Left colon (tissue), 2 donors: ENCODE measurements around the gene PLEK2. TPM values are rescaled to one million over a fixed set of nuclear protein-coding genes. Genes with fewer than 3 reads are reported as not detected.
"Not testable (repeated sequence)": the region's sequence is repeated elsewhere in the genome, so short reads cannot be mapped to it uniquely, and the experiment has no call there.

Experiments
- ATAC-seq: fragments of 200-7000 bp; cut with Tn5 transposase; one replicate; pipeline ENCODE4 v1.9.1; 2020; ENCODE audit warnings: mild to moderate bottlenecking, moderate library complexity
- DNase-seq, 2 donors: peaks; one replicate each; pipeline ENCODE4 v3.0.0-alpha.2; 2020
- intact Hi-C, 2 donors: fragments of 100-400 bp; cut with DNase I in 1 of 2; cut with micrococcal nuclease in 1 of 2; formaldehyde crosslinking; loops; one replicate each; pipeline versions ENCODE4 v1.11.2 to v1.14.0; 2022; cut with DNase I, micrococcal nuclease
- total RNA-seq, 2 donors: library from RNA; stranded (reverse); fragmentation: NEBNext Ultra II Directional; extraction: Animal tissue kit (Norgen Biotek cat#: 25700); gene quantifications; one replicate each; pipeline ENCODE4 v1.2.1, GENCODE V29; 2021
- donor health status: DM: no; HTN: no; CAD: no.
- donor health status: DM: yes; HTN: yes; CAD: no.

Gene PLEK2
- total RNA-seq, 2 donors from 2014 or later, result 41.7 to 52.2 TPM

GRCh38 chr14:67432050-67432564 is 20.1 kb upstream of the PLEK2 start:
- ATAC-seq, result no peak
- intact Hi-C loops, result no loop called here
- DNase-seq, result no peak

GRCh38 chr14:67429510-67430205 is 17.7 kb upstream of the PLEK2 start:
- DNase-seq (no peak), ATAC-seq (no peak)
- intact Hi-C loops, result loop anchor here in 1 of 2 donors (2.0 kb wide), 1 partner anchor 139 kb away; no protein-coding TSS in a partner anchor

GRCh38 chr14:67428501-67429031 is 16.6 kb upstream of the PLEK2 start:
- DNase-seq, result peak; percentile 41 to 42
- intact Hi-C loops, result no loop called here
- ATAC-seq, result peak; percentile 82

GRCh38 chr14:67426983-67427606 is 15.1 kb upstream of the PLEK2 start:
- DNase-seq (peak; percentile 72 to 76), ATAC-seq (peak; percentile 84)
- intact Hi-C loops, result no loop called here

DNA sequence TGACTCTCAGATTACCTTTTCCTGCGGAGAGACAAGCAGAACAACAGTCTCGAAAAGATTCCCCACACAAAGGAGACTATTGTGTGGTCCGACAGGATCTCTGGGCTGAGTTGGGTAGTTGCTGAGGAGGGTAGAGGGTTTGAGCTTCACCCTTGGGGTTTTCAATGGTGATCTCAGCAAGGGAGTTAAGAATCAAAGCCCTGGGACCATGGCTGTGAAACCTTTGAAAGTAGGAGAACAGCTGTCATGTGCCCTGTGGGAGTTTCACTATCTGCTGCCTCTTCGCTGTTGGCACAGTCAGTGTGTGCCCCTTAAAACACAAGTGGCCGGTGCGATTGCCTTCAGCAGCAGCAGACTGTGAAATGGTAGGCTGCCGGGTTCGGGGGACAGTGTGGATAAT is 14.2 kb upstream of the PLEK2 start:
- ATAC-seq, result no peak
- intact Hi-C loops, result no loop called here
- no peak for DNase-seq

GRCh38 chr14:67425608-67426007 is 13.6 kb upstream of the PLEK2 start:
- ATAC-seq (no peak), DNase-seq (no peak)
- intact Hi-C loops, result no loop called here

GRCh38 chr14:67424539-67424938 is 12.6 kb upstream of the PLEK2 start:
- DNase-seq, result no peak
- ATAC-seq, result no peak

DNA sequence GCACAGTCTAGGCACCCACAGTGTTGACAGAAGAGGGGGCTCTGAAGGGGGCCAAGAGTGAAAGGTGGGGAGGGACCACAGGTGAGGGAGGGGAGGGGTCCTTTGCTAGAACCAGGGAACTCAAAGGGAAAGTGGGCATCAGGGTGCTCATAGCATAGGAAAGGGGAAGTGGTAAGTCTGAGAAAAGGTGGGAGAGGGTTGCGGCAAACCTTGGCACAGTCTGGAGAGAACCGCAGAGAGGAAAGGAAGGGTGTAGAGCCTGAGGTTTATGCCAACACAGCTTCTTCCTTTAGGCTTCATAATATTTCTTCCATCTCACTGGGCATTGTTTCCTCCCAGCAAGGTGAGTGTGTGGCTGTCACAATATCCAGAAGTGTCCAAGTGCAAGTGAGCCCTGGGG is 11.5 kb upstream of the PLEK2 start:
- ATAC-seq (no peak), DNase-seq (no peak)
- intact Hi-C loops, result no loop called here

More at GRCh38 chr14:67424539-67424938, 12.6 kb upstream of the PLEK2 start:
- intact Hi-C loops, result no loop called here

- no peak for ATAC-seq
- no peak for DNase-seq
- intact Hi-C loops, result no loop called here
These were observed 9.6 kb upstream of the PLEK2 start for GRCh38 chr14:67421356-67422224.

- peak; percentile 61 for ATAC-seq
- intact Hi-C loops, result no loop called here
- peak; percentile 48 to 74 for DNase-seq
These were observed 8.3 kb upstream of the PLEK2 start for GRCh38 chr14:67420102-67420739.

DNA sequence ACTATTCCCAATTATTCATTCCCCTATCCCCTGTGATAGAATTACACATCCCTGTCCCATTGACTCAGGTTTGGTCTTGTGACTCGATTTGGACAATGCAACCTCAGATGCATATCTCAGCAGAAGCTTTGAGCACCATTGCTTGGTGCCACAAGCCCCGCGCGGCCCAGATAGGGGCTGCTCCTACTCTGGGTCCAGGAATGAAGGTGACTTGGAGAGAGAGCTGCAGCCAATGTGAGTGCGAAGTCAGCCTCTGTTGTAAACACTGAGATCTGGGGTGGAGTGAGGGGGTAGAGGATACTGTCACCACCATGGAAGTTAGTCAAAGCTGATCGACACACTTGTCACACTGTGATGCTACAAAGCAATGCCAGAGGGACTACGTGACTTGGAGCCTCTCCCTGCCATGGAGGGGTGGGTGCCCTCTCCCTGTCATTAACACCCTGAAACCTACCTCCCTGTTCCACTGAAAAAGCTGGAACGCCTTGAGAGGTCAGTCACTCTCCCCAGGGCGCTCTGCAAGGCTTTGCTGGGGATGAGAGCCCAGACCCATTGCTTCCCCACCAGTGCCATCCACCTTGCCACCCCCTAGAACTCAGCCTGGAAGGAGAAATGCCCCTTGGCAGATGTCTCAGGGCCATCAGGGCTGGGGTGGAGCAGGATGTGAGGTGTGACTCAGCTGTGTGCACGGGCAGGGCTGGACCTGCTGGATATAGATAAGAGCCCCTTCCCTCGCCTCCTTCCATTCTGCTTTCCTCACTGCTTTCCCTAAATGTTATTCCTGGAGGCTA is 6.6 kb upstream of the PLEK2 start:
- intact Hi-C loops, result no loop called here
- ATAC-seq (peak; percentile 89), DNase-seq (peak; percentile 62 to 78)

- intact Hi-C loops, result no loop called here
- ATAC-seq (no peak), DNase-seq (no peak)
These were observed 5.7 kb upstream of the PLEK2 start for GRCh38 chr14:67417633-67418032.

DNA sequence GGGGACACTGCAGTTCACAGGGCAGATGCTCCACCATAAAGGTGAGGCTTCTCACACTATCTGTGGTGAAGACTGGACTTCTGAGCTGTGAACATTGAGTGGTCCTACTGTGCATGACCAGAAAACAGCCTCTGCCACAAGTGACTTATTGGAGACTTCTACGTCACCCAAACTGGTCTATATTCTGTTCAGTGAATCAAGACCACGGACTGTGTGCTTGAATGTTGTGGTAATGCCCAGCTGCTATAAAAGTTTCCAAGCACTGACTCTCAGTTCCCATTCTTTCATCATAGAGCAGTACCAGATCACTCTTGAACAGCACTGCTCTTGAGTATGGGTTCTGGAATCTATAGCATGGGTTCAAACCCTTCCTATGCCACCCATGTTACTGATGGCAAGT is 4.8 kb upstream of the PLEK2 start:
- DNase-seq (no peak), ATAC-seq (no peak)
- intact Hi-C loops, result no loop called here

GRCh38 chr14:67416085-67416484 is 4.1 kb upstream of the PLEK2 start:
- intact Hi-C loops, result no loop called here
- DNase-seq, result no peak

DNA sequence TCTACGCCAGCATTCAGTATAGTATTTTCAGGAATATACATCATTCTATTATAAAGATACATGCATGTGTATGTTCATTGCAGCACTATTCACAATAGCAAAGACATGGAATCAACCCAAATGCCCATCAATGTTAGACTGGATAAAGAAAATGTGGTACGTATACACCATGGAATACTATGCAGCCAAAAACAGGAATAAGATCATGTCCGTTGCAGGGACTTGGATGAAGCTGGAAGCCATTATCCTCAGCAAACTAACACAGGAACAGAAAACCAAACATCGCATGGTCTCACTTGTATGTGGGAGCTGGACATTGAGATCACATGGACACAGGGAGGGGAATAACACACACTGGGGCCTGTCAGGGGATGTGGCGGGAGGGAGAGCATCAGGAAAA is 3.6 kb upstream of the PLEK2 start:
- DNase-seq, ATAC-seq, intact Hi-C loops: not testable (repeated sequence)

More at GRCh38 chr14:67416085-67416484, 4.1 kb upstream of the PLEK2 start:
- no peak for ATAC-seq

GRCh38 chr14:67413806-67414769 is 2.1 kb upstream of the PLEK2 start:
- intact Hi-C loops, result no loop called here
- ATAC-seq (no peak), DNase-seq (no peak)

DNA sequence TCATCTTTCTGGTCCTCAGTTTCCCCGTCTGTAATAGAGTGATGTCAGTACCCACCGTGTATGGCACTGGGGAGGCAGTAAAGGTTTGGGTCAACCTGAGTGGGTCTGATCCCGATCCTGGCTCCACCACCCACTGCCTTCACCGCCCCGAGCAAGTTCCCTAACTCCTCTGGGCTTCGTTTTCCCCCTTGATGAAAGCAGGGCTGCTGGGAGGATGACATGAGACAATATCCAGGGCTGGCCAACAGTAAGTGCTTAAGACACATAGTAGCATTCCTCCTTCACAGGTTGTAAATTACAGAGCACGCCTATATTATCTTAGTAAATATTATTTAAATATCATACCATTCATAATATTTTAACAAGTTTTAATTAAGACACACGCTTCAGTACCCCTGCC is 595 bp downstream of the PLEK2 start:
- ATAC-seq, result peak; percentile 32

More for the DNA sequence above, 595 bp downstream of the PLEK2 start:
- DNase-seq, result no peak
- intact Hi-C loops, result no loop called here
